A549 treated with ZK216348 at 1 μM for 4 hours (cell line): ENCODE data around the gene NUS1. TPM values are rescaled to one million over a fixed set of nuclear protein-coding genes. Genes with fewer than 3 reads are reported as not detected.

Source experiments
- total RNA-seq: library from RNA; stranded (reverse); fragments of 200-300 nt; extraction: Qiagen RNA extraction; gene quantifications from 5 replicates; pipeline ENCODE4 v1.2.3, GENCODE V29; 2022; ENCODE audit warnings: low read depth

NUS1 gene
- total RNA-seq, result 17.5 to 28.8 TPM (median 27.0 TPM) in 5 replicates

DNA sequence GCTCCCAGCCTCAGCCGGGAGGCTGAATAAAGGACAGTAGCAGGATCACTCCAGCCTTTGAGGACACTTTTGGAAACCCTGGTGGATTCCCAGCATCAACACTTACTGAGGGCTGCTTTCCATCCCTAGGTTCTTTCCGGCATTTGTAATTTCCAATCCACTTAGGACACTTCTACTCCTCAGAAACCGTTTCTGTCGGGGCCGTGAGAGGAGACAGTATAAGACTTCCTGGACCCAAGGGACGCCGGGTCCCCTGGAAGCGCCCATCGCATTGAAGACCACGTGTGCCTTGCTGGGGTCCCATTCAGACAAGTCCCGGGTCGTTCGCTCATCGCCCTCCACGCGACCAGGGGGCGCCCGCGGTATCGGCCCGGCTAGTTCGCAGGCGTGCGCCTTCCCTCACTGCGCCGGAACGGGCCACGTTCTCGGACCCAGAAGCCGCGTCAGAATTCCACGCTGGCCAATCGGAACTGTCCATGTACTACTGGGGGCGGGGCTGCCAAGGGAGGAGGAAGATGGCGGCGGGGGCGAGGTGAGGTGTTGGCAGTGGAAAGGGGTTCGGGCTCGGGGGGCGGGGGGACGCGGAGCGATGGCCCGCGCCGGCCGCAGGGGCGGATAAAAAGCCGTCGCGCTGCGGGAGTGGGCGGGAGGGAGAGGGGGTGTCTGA is at the start of gene NUS1:
TSS of gene NUS1 (plus strand) at position 479 of the 667 bp plus-strand sequence. CDS start 202 bp downstream, outside the sequence.

Other genes starting within 250 kb of the NUS1 start
- gene ROS1, start 249.5 kb upstream of the NUS1 start, total RNA-seq, result 0.13 to 0.28 TPM (median 0.19 TPM) in 5 replicates
- 27.3 to 36.2 TPM (median 31.0 TPM) in 5 replicates for gene DCBLD1, start 192.8 kb upstream of the NUS1 start, total RNA-seq
- gene GOPC, start 73.0 kb upstream of the NUS1 start, total RNA-seq, result 9.7 to 19.4 TPM (median 18.0 TPM) in 5 replicates
- gene SLC35F1, start 231.8 kb downstream of the NUS1 start, total RNA-seq, result not detected in 5 replicates